Motor neuron (in vitro differentiated cells): ENCODE data around the gene OR13D1. TPM values are rescaled to one million over a fixed set of nuclear protein-coding genes. Genes with fewer than 3 reads are reported as not detected.

Experiments used
- total RNA-seq, 8 experiments: library from RNA; unstranded; fragments of 300-600 nt; gene quantifications; 2 replicates each; pipeline versions ENCODE4 v1.2.3 to v1.2.4, GENCODE V29; 2022

Gene OR13D1
- total RNA-seq, 8 experiments from 2014 or later: 0.21 to 1.1 (median 0.32) TPM; not detected in 2

Other genes with a start within 250 kb of the OR13D1 start
- gene OR13F1, start 190.3 kb upstream of the OR13D1 start, total RNA-seq: under 1 TPM in 2 of 8 experiments, not detected in 6; 0.36 to 0.43 TPM
- gene OR13C4, start 167.3 kb upstream of the OR13D1 start, total RNA-seq: under 1 TPM in 1 of 8 experiments, not detected in 7; 0.62 TPM
- gene OR13C3, start 157.7 kb upstream of the OR13D1 start, total RNA-seq: under 1 TPM in 1 of 8 experiments, not detected in 7; 0.31 TPM
- under 1 TPM in 1 of 8 experiments, not detected in 7; 0.43 TPM for gene OR13C8, start 125.3 kb upstream of the OR13D1 start, total RNA-seq
- under 1 TPM in 2 of 8 experiments, not detected in 6; 0.23 to 0.47 TPM for gene OR13C5, start 95.1 kb upstream of the OR13D1 start, total RNA-seq
- gene OR13C2, start 88.9 kb upstream of the OR13D1 start, total RNA-seq: under 1 TPM in 1 of 8 experiments, not detected in 7; 0.47 TPM
- under 1 TPM in 1 of 8 experiments, not detected in 7; 0.33 TPM for gene OR13C9, start 76.3 kb upstream of the OR13D1 start, total RNA-seq
- gene NIPSNAP3A, start 53.2 kb downstream of the OR13D1 start, total RNA-seq: 10 to 100 TPM; 15.6 to 44.8 (median 23.1) TPM
- gene NIPSNAP3B, start 69.6 kb downstream of the OR13D1 start, total RNA-seq: 1 to 10 TPM in 3 of 8 experiments, under 1 TPM in 5; 0.29 to 2.6 (median 0.48) TPM
- 100 to 1,000 TPM in 1 of 8 experiments, 10 to 100 TPM in 4, 1 to 10 TPM in 3; 9.1 to 103 (median 15.4) TPM for gene ABCA1, start 233.6 kb downstream of the OR13D1 start, total RNA-seq